Right renal cortex interstitium (tissue), 3 donors: Measurements from ENCODE around the gene SLC4A1AP. TPM values are rescaled to one million over a fixed set of nuclear protein-coding genes. Genes with fewer than 3 reads are reported as not detected.
"Not testable (repeated sequence)": the region's sequence is repeated elsewhere in the genome, so short reads cannot be mapped to it uniquely, and the experiment has no call there.

ENCODE experiments used
- DNase-seq, 3 donors: peaks; one replicate each; pipeline ENCODE4 v3.0.0-alpha.2; 2013; ENCODE audit warnings: low read depth in 3 of 3, low spot score in 2 of 3
- polyA plus RNA-seq, 3 donors: library from polyadenylated mRNA; unstranded; fragments of 120-200 nt; gene quantifications; one replicate each; pipeline ENCODE4 v1.2.1, GENCODE V29; 2013; ENCODE audit not compliant: insufficient read length in 3 of 3

SLC4A1AP gene, protein sequence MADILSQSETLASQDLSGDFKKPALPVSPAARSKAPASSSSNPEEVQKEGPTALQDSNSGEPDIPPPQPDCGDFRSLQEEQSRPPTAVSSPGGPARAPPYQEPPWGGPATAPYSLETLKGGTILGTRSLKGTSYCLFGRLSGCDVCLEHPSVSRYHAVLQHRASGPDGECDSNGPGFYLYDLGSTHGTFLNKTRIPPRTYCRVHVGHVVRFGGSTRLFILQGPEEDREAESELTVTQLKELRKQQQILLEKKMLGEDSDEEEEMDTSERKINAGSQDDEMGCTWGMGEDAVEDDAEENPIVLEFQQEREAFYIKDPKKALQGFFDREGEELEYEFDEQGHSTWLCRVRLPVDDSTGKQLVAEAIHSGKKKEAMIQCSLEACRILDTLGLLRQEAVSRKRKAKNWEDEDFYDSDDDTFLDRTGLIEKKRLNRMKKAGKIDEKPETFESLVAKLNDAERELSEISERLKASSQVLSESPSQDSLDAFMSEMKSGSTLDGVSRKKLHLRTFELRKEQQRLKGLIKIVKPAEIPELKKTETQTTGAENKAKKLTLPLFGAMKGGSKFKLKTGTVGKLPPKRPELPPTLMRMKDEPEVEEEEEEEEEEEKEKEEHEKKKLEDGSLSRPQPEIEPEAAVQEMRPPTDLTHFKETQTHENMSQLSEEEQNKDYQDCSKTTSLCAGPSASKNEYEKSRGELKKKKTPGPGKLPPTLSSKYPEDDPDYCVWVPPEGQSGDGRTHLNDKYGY
- 10 to 100 TPM; 32.5 to 33.6 (median 33.6) TPM for polyA plus RNA-seq

- DNase-seq, result peak; percentile 74 to 92 (median 78)
Observed at GRCh38 chr2:27663285-27664153, at the start of gene SLC4A1AP, which contains the start of gene SUPT7L. TSS of gene SLC4A1AP (plus strand) at chr2:27663889. CDS start at chr2:27663915, 26 bp downstream. TSS of gene SUPT7L (minus strand) at chr2:27663614. CDS start at chr2:27662192, 1,422 bp downstream.

DNA sequence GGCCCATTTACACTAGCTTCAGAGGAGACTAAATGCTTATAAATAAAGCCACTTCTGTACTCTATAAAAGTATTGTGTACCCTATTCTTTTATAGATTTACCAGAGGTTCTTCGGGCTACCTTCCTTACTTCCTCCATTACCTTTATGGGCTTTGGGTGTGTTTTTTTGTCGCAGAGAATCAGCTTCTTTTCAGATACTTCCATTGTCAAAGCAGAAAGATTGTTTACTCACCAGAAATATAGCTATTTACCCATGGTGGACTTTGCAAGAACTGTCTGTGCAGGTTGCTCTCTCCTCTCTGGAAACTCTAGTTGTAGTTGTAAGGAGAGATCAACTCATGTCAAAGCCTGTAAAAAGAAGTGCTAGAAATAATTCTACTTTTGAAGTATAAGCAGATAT, 49.7 kb upstream of the SLC4A1AP start:
- no peak for DNase-seq

DNA sequence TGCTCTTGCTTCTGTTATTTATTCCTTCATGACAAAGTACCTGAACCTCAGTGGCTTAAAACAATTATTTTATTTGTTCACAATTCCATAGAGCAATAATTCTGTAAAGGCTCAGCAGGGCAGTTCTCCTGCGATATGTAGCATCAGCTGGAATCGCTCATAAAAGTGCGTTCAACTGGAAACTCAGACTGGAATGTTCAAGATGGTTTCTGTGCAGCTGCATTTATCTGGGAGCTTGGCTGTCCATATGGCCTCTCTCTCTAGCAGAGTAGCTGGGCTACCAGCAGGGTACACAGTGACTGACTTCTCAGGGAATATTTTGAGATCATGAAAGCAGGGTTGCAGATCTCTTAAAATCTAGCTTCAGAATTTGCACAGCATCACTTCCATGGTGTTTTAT, 48.4 kb upstream of the SLC4A1AP start:
- no peak for DNase-seq

DNA sequence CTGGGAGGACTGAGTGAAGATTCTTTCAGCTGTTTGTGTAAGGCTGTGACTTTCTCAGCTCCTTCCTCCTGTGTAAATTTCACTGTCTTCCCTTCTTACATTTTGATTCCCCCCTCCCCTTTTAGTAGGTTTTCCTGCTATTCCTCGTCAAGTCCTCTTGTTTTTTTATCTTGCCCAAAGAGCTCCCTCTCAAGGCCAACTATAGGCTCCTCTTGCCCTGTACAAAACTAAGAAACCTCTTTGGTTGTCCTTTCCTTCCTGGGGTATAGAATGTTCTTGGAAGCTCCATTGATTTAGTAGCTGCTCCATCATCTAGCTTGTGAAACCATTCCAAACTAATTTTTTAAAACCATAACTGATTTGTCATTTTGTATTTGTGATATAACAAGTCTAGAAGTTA, 42.2 kb upstream of the SLC4A1AP start:
- no peak for DNase-seq

DNA sequence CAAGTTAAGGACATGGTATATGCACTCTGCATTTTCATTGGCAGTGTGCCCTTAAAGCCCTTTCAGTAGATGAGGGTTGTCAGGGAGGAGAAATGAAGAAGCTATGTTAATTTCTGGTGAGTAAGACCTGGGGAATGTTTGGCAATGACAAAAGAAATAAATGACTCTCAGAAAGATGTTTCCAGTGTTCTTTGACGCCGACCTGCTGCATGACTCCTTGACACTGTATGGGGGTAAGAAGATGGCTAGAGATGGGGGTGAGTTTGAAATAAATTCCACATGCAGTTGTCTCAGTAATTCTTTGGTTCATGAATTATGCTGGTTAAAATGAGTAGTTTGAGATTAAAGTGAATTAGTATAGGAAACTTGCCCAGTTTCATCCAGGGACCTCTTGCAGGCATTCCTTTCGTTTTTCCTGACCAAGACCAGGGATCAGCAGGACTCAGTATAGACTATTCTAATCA, 40.7 kb upstream of the SLC4A1AP start:
- DNase-seq, result no peak

DNA sequence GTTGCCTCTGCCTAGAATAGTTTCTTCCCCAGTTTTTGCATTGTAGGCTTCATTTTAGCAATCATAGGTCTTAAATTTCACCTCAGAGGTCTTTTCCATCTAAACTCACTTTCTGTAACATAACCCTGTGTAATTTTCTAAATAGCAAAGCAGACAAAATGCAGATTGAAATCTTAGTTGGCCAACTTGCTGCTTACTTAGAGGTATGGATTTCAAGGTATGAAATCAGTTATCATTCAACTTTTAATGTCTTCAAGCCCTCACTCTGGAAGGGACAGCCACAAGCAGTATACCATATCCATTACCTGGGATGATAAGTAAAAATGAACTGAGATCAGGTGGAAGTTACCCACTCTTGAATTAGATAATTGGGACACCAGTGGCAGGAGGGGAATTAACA, 38.7 kb upstream of the SLC4A1AP start:
- no peak for DNase-seq

DNA sequence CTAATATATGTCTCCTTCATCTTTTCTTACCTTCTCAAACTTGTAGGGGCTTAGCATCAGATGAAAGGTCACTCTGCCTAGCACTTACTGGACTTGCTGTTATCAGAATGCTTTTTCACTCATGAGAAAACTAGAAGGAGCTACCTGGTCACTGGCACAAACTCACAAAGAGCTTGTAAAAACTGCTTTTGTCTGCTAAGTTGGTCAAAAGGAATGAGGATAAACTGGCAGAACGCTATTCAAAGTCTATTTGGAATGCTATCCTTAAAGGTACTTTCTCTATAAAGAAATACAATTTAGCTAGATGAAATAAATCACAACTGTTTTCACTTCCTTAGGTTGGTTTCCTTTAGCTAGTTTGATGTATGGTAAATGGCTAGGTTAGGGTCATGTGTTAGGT, 37.4 kb upstream of the SLC4A1AP start:
- DNase-seq, result not testable (repeated sequence)

DNA sequence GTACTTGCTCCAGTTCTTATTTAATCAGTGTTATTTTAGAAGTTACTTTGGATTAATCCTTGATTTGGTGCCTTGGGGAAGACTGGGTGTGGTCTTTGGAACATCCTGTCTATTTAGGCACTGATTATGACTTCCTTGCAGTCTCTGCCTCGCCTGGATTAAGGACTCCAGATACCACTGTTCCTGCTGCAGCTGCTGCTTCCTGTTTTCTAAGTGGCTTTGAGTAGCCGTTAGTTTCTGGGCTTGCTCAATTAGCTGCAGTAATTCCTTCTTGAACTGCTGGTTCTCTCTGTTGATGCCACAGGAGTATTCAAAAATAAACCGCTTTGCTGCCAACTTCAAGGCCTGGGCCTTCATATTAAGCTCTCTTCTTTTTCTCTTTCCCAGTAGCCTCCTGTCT, 36.8 kb upstream of the SLC4A1AP start:
- DNase-seq, result not testable (repeated sequence)

GRCh38 chr2:27627963-27628766, 35.5 kb upstream of the SLC4A1AP start:
- peak in 1 of 3 donors; percentile 0 for DNase-seq

GRCh38 chr2:27628767-27629709, 34.7 kb upstream of the SLC4A1AP start, which contains the start of the genes CCDC121 and GPN1:
TSS of gene CCDC121 (minus strand) at chr2:27629012. CDS start at chr2:27627799, 1,213 bp downstream.
TSS of gene GPN1 (plus strand) at chr2:27629050. CDS start at chr2:27629059, 9 bp downstream.
- DNase-seq, result peak; percentile 50 to 65 (median 51)

- DNase-seq, result not testable (repeated sequence)
Observed at GRCh38 chr2:27630257-27630656, 33.4 kb upstream of the SLC4A1AP start.

- no peak for DNase-seq
Observed at GRCh38 chr2:27634291-27634690, 29.4 kb upstream of the SLC4A1AP start.

GRCh38 chr2:27636766-27637165, 26.9 kb upstream of the SLC4A1AP start:
- no peak for DNase-seq

- DNase-seq, result no peak
Observed at GRCh38 chr2:27638037-27638637, 25.6 kb upstream of the SLC4A1AP start.

GRCh38 chr2:27638709-27639108, 25.0 kb upstream of the SLC4A1AP start:
- DNase-seq, result no peak

- DNase-seq, result no peak
Observed at GRCh38 chr2:27640722-27641245, 22.9 kb upstream of the SLC4A1AP start.

GRCh38 chr2:27645197-27645596, 18.5 kb upstream of the SLC4A1AP start:
- no peak for DNase-seq

DNA sequence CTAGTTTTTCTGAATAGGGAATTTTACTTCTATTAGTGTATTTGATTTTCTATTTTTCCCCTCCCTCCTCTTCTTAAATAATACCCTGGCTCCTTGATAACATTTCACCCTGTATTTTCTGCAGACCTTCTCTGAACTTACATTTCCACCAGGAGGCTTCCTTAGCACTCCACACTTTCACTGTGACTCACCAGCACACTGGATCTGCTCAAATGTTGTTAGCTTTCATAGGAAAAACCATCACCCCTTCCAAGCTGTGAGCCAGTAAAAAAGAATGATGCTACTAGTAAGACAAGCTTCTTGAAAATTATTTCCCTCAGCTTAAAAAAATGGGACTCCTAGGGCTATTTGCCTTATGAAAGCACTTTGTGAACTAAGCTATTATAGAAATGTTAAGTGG, 16.4 kb upstream of the SLC4A1AP start:
- DNase-seq, result no peak
